ENCODE results near the gene TBC1D22A. TPM values are rescaled to one million over a fixed set of nuclear protein-coding genes. Genes with fewer than 3 reads are reported as not detected.

Gene TBC1D22A
- total RNA-seq, 1 donor from 2014 or later: 28.9 TPM

DNA sequence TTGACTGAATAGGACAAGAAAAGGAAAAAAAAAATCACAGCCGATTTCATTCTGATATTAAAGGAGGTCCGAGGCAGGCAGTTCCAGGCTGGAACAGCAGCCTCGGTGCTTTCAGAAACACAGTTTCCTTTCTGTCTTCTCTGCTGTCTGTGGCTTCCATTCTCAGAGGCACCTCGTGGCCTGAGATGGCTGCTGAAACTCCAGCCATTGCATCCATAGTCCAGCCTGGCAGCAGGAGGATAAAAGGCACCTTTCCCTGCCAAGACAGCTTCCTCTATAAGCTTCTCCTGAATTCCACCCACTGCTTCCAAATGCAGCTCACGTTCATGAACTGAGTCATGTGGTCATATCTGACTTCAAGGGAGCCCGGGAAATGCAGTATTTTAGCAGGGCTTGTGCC is 390.5 kb downstream of the TBC1D22A start:
- TF ChIP-seq, protein P1, sequence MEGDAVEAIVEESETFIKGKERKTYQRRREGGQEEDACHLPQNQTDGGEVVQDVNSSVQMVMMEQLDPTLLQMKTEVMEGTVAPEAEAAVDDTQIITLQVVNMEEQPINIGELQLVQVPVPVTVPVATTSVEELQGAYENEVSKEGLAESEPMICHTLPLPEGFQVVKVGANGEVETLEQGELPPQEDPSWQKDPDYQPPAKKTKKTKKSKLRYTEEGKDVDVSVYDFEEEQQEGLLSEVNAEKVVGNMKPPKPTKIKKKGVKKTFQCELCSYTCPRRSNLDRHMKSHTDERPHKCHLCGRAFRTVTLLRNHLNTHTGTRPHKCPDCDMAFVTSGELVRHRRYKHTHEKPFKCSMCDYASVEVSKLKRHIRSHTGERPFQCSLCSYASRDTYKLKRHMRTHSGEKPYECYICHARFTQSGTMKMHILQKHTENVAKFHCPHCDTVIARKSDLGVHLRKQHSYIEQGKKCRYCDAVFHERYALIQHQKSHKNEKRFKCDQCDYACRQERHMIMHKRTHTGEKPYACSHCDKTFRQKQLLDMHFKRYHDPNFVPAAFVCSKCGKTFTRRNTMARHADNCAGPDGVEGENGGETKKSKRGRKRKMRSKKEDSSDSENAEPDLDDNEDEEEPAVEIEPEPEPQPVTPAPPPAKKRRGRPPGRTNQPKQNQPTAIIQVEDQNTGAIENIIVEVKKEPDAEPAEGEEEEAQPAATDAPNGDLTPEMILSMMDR (IDR thresholded peaks at IDR 0.05): no peak
- H3K36me3 Mint-ChIP-seq (ENCODE audit: unreplicated experiment): peaks cover 2% of the 10 kb centered on the region
- H3K27ac Mint-ChIP-seq (ENCODE audit: unreplicated experiment): no peak overlapping the region
- no peak overlapping the region for H3K4me3 Mint-ChIP-seq (ENCODE audit: unreplicated experiment)
- H3K4me1 Mint-ChIP-seq (ENCODE audit: unreplicated experiment): peaks cover 7% of the 10 kb centered on the region
- no peaks in the 10 kb centered on the region for H3K27me3 Mint-ChIP-seq (ENCODE audit: unreplicated experiment)
- no peak for DNase-seq (ENCODE audit: extremely low spot score, unreplicated experiment)
- H3K9me3 Mint-ChIP-seq (ENCODE audit: unreplicated experiment): no peaks in the 10 kb centered on the region

DNA sequence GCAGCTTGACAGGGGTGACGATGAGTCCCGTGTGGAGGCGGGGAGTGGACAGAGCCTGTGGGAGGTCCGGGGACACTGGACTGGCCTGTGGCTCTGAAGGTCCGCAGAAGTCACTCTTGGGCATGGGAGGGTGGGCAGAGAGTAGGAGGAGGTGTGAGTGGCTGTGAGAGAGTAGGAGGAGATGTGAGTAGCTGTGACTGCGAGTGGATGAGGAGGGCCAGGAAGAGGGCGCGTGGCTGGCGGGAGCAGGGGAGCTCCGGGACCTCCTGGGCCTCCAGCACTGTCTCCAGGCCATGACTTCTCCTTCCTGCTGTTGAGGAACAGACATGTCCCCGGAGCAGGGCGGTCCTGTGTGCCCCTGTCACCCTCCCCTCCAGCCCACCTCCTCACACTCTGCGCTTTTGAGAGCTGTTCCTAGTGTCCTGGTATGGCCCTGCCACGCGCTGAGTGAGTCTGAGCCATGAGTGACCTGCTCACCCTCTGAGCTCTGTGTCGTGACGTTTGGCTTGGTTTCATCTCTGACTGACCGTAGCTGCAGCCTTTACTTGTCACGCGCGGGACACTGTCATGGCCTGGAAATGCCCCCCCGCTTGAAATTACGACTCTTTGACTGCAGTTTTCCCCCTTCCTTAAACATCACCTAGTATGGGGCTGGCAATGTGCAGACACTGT is 391.5 kb downstream of the TBC1D22A start:
- peaks cover 2% of the 10 kb centered on the region for H3K36me3 Mint-ChIP-seq (ENCODE audit: unreplicated experiment)
- no peaks in the 10 kb centered on the region for H3K27me3 Mint-ChIP-seq (ENCODE audit: unreplicated experiment)
- DNase-seq (ENCODE audit: extremely low spot score, unreplicated experiment): no peak
- H3K9me3 Mint-ChIP-seq (ENCODE audit: unreplicated experiment): no peaks in the 10 kb centered on the region
- H3K4me3 Mint-ChIP-seq (ENCODE audit: unreplicated experiment): no peak overlapping the region
- peaks cover 7% of the 10 kb centered on the region for H3K4me1 Mint-ChIP-seq (ENCODE audit: unreplicated experiment)
- TF ChIP-seq, protein P1 (IDR thresholded peaks at IDR 0.05): no peak
- no peak overlapping the region for H3K27ac Mint-ChIP-seq (ENCODE audit: unreplicated experiment)

DNA sequence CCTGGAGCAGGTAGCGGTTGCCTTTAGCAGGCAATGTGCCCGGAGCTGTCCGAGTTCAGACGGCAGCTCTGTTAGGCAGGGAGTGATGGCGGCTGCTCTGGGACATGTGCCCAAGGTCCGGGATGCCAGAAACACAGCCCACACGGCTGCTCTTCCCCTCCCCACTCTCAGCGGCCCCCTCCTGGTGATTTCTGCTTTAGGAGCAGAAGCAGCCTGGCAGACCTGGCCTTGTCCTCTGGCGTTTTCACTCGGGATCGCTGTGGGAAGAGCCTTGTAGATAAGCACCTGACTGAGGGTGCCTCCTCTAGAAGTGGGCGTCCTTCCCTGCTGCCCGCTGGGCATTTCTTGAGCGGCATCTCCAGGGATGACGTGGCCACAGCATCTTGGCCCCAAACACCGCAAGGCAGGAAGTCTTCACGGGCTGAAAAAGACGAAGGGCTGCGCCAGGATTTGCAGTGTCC is 392.2 kb downstream of the TBC1D22A start:
- Mint-ChIP-seq H3K27ac (ENCODE audit: unreplicated experiment) (no peak overlapping the region), H3K36me3 (ENCODE audit: unreplicated experiment) (peaks cover 2% of the 10 kb centered on the region), H3K27me3 (ENCODE audit: unreplicated experiment) (no peaks in the 10 kb centered on the region), H3K9me3 (ENCODE audit: unreplicated experiment) (no peaks in the 10 kb centered on the region), H3K4me3 (ENCODE audit: unreplicated experiment) (no peak overlapping the region), H3K4me1 (ENCODE audit: unreplicated experiment) (peaks cover 7% of the 10 kb centered on the region)
- TF ChIP-seq, protein P1 (IDR thresholded peaks at IDR 0.05): no peak
- no peak for DNase-seq (ENCODE audit: extremely low spot score, unreplicated experiment)

DNA sequence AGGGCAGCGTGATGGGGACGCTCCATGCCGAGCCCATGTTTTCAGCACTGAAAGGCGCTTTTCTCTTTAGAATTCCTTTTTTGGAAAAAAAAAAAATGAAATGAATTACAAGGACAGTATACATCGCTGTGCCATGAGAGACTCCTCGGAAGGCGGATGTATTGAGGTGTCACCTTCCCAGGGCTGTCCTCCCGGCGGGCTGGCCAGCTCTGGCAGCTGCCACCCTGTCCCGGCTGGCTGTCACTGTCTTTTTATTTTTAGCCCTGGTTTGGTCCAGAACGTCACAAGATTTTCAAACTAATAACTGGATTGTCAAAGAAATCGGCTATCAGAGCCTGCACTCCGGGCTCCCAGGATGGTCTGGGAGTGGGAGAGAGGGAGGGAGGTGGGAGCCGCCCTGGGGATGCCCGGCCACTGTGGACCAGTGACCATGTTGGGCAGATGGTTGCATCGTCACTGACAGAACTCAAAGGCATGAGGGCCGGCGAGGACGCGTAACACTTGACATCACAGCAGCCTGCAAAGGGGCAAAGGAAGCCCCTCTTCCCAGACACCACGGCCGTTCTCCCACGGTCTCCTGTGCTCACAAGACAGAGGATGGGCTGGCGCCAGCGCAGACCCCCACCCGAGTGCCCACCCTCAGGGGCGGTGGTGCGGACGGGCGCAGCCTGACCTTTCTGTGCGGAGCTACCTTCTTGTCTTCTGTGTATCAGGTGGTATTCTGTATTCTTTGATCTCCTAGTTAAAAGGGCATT is 392.9 kb downstream of the TBC1D22A start:
- no peaks in the 10 kb centered on the region for H3K9me3 Mint-ChIP-seq (ENCODE audit: unreplicated experiment)
- no peak overlapping the region for H3K4me3 Mint-ChIP-seq (ENCODE audit: unreplicated experiment)
- H3K27ac Mint-ChIP-seq (ENCODE audit: unreplicated experiment): no peak overlapping the region
- H3K36me3 Mint-ChIP-seq (ENCODE audit: unreplicated experiment): peaks cover 2% of the 10 kb centered on the region
- TF ChIP-seq, protein P1 (IDR thresholded peaks at IDR 0.05): no peak
- H3K4me1 Mint-ChIP-seq (ENCODE audit: unreplicated experiment): peaks cover 7% of the 10 kb centered on the region
- H3K27me3 Mint-ChIP-seq (ENCODE audit: unreplicated experiment): no peaks in the 10 kb centered on the region
- no peak for DNase-seq (ENCODE audit: extremely low spot score, unreplicated experiment)

DNA sequence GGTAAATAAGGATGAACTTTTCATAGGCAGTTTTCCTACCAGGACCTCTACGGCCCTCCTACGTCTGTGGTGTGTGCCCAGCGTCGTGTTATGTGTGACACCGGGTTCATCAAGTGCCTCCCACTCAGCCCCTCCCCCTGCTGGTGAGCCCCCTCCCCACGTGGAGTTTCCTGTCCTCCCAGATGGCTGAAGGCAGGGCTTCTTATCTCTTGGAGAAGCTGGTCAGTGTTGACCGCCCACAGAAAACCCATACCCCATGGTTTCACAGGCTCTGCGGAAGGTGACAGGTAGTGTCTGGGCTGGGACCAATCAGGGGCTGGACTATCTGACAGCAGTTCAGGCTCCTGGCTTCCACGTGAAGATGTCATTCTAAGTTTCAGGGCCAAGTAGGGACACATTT is 393.5 kb downstream of the TBC1D22A start:
- peaks cover 6% of the 10 kb centered on the region for H3K4me1 Mint-ChIP-seq (ENCODE audit: unreplicated experiment)
- H3K27ac Mint-ChIP-seq (ENCODE audit: unreplicated experiment): no peak overlapping the region
- H3K4me3 Mint-ChIP-seq (ENCODE audit: unreplicated experiment): no peak overlapping the region
- TF ChIP-seq, protein P1 (IDR thresholded peaks at IDR 0.05): no peak
- peaks cover 2% of the 10 kb centered on the region for H3K36me3 Mint-ChIP-seq (ENCODE audit: unreplicated experiment)
- H3K9me3 Mint-ChIP-seq (ENCODE audit: unreplicated experiment): no peaks in the 10 kb centered on the region
- no peaks in the 10 kb centered on the region for H3K27me3 Mint-ChIP-seq (ENCODE audit: unreplicated experiment)
- no peak for DNase-seq (ENCODE audit: extremely low spot score, unreplicated experiment)

Data from osteocyte (in vitro differentiated cells).